H1 (cell line): ENCODE measurements around the gene GIPC1. TPM values are rescaled to one million over a fixed set of nuclear protein-coding genes. Genes with fewer than 3 reads are reported as not detected.

Source experiments
- CTCF ChIA-PET: fragments of 300-600 bp; sonication (Branson Sonifier 250); formaldehyde crosslinking; loops from one replicate; lab custom pipeline; 2021; ENCODE audit not compliant: partially characterized antibody; lab: Charles Lee
- POLR2A ChIA-PET: fragments of 300-600 bp; sonication (Branson Sonifier 250); formaldehyde crosslinking; loops from one replicate; lab custom pipeline; 2021; ENCODE audit warnings: inconsistent platforms; ENCODE audit not compliant: partially characterized antibody; lab: Charles Lee
- DNase-seq, 2 experiments: peaks; one replicate each; pipeline versions ENCODE4 v3.0.0 to v3.0.0-alpha.2; 2010 to 2022; ENCODE audit warnings: low spot score in 2 of 2, low read depth in 1 of 2, mixed read lengths in 1 of 2
- FAIRE-seq: peaks from 2 replicates; lab custom pipeline; 2011; peaks lifted over from hg19 to GRCh38; lab: Jason Lieb, UNC
- H2AFZ ChIP-seq: 2 replicates; pipeline ENCODE4 v1.8.1; 2012; ENCODE audit warnings: low read length, inconsistent platforms
- H2AK5ac ChIP-seq: 2 replicates; pipeline ENCODE4 v1.6.1; 2013; ENCODE audit warnings: low read depth, low read length
- H2BK120ac ChIP-seq: replicated peaks from 2 replicates; pipeline ENCODE3; 2013; ENCODE audit warnings: low read depth, low read length, inconsistent platforms
- H2BK12ac ChIP-seq: 2 replicates; pipeline ENCODE4 v1.6.1; 2013; ENCODE audit warnings: low read depth, low read length
- H2BK15ac ChIP-seq: 2 replicates; pipeline ENCODE4 v1.6.1; 2013; ENCODE audit warnings: low read length
- H2BK20ac ChIP-seq: 2 replicates; pipeline ENCODE4 v1.6.1; 2013; ENCODE audit warnings: low read length
- H2BK5ac ChIP-seq: 2 replicates; pipeline ENCODE4 v1.6.1; 2013; ENCODE audit warnings: low read depth, low read length
- H3K14ac ChIP-seq: 2 replicates; pipeline ENCODE4 v1.6.1; 2013; ENCODE audit warnings: inconsistent platforms; ENCODE audit not compliant: insufficient read length
- H3K18ac ChIP-seq: 2 replicates; pipeline ENCODE4 v1.6.1; 2013; ENCODE audit warnings: low read length; ENCODE audit errors: extremely low read depth
- H3K23ac ChIP-seq: 2 replicates; pipeline ENCODE4 v1.6.1; 2013; ENCODE audit warnings: inconsistent platforms; ENCODE audit not compliant: insufficient read length
- H3K23me2 ChIP-seq: 2 replicates; pipeline ENCODE4 v1.6.1; 2013; ENCODE audit warnings: low read depth, low read length
- H3K27ac ChIP-seq: 2 replicates; pipeline ENCODE4 v1.6.1; 2011; ENCODE audit warnings: low read depth, low read length, inconsistent platforms
- H3K27me3 ChIP-seq, 4 experiments: replicated peaks in 1 of 4; 1 replicate in 1 of 4; 2 replicates in 3 of 4; pipeline versions ENCODE4 v1.6.1 to v1.8.1; 2011 to 2013; ENCODE audit warnings: low read length in 3 of 4, mild to moderate bottlenecking in 3 of 4, inconsistent platforms in 2 of 4, mixed read lengths in 2 of 4, moderate library complexity in 1 of 4; ENCODE audit not compliant: control insufficient read depth in 3 of 4, insufficient read depth in 3 of 4; ENCODE audit errors: extremely low read depth in 1 of 4
- H3K36me3 ChIP-seq, 4 experiments: 2 replicates each; pipeline versions ENCODE4 v1.6.1 to v1.8.1; 2011 to 2013; ENCODE audit warnings: mild to moderate bottlenecking in 4 of 4, low read length in 3 of 4, moderate library complexity in 2 of 4, control low read depth in 1 of 4, inconsistent platforms in 1 of 4; ENCODE audit not compliant: insufficient read depth in 4 of 4, control insufficient read depth in 2 of 4
- H3K4ac ChIP-seq: replicated peaks from 2 replicates; pipeline ENCODE3; 2013; ENCODE audit warnings: low read length, low read depth, mixed read lengths, inconsistent platforms; ENCODE audit not compliant: insufficient read length
- H3K4me1 ChIP-seq, 4 experiments: replicated peaks in 1 of 4; 1 replicate in 1 of 4; 2 replicates in 3 of 4; pipeline versions ENCODE4 v1.6.1 to v1.8.1; 2011 to 2013; ENCODE audit warnings: low read length in 3 of 4, inconsistent platforms in 2 of 4, mixed read lengths in 1 of 4; ENCODE audit not compliant: insufficient read depth in 4 of 4, control insufficient read depth in 3 of 4
- H3K4me2 ChIP-seq, 2 experiments: 2 replicates each; pipeline versions ENCODE4 v1.6.1 to v1.8.1; 2011 to 2013; ENCODE audit warnings: low read depth in 2 of 2, low read length in 2 of 2, control low read depth in 1 of 2, inconsistent platforms in 1 of 2, mild to moderate bottlenecking in 1 of 2; ENCODE audit not compliant: insufficient read depth in 1 of 2
- H3K4me3 ChIP-seq, 4 experiments: fragments of 200-600, 300-600 bp in 1 of 4; sonication (generic), shearing (Covaris generic), sonication (Bioruptor Twin) in 1 of 4; 2 replicates each; pipeline versions ENCODE4 v1.5.1 to v1.8.1; 2011 to 2016; ENCODE audit warnings: low read length in 4 of 4, low read depth in 3 of 4, control low read depth in 2 of 4, inconsistent platforms in 2 of 4, mild to moderate bottlenecking in 2 of 4, mixed read lengths in 1 of 4, moderate library complexity in 1 of 4; ENCODE audit not compliant: insufficient read depth in 2 of 4; ENCODE audit errors: extremely low read depth in 1 of 4
- H3K56ac ChIP-seq: replicated peaks from 2 replicates; pipeline ENCODE3; 2013; ENCODE audit warnings: low read depth, mild to moderate bottlenecking, mixed read lengths, low read length, inconsistent platforms; ENCODE audit not compliant: insufficient read length
- H3K79me1 ChIP-seq: 2 replicates; pipeline ENCODE4 v1.6.1; 2013; ENCODE audit warnings: low read depth, low read length, control low read depth
- H3K79me2 ChIP-seq, 2 experiments: 2 replicates each; pipeline versions ENCODE4 v1.6.1 to v1.8.1; 2012 to 2013; ENCODE audit warnings: low read length in 2 of 2, mild to moderate bottlenecking in 2 of 2, inconsistent platforms in 1 of 2; ENCODE audit not compliant: insufficient read depth in 2 of 2, control insufficient read depth in 1 of 2
- H3K9ac ChIP-seq, 4 experiments: replicated peaks in 1 of 4; 1 replicate in 1 of 4; 2 replicates in 3 of 4; pipeline versions ENCODE4 v1.6.1 to v1.8.1; 2011 to 2013; ENCODE audit warnings: low read depth in 3 of 4, low read length in 3 of 4, control low read depth in 2 of 4, mild to moderate bottlenecking in 2 of 4, moderate library complexity in 2 of 4, inconsistent platforms in 1 of 4; ENCODE audit errors: extremely low read depth in 1 of 4
- H3K9me3 ChIP-seq, 2 experiments: 2 replicates each; pipeline versions ENCODE4 v1.6.1 to v1.8.1; 2012 to 2013; ENCODE audit warnings: mild to moderate bottlenecking in 2 of 2, moderate library complexity in 2 of 2, control low read depth in 1 of 2, inconsistent platforms in 1 of 2, low read depth in 1 of 2, low read length in 1 of 2, mixed read lengths in 1 of 2; ENCODE audit not compliant: insufficient read depth in 2 of 2
- H4K20me1 ChIP-seq, 2 experiments: replicated peaks in 1 of 2; 2 replicates each; pipeline versions ENCODE3 to v1.8.1; 2011 to 2013; ENCODE audit warnings: inconsistent platforms in 2 of 2, low read length in 2 of 2, mild to moderate bottlenecking in 1 of 2; ENCODE audit not compliant: insufficient read depth in 2 of 2, control insufficient read depth in 1 of 2
- H4K5ac ChIP-seq: 2 replicates; pipeline ENCODE4 v1.6.1; 2013; ENCODE audit warnings: low read length, low read depth, mixed read lengths, inconsistent platforms; ENCODE audit not compliant: insufficient read length
- H4K8ac ChIP-seq: 2 replicates; pipeline ENCODE4 v1.8.0; 2013; ENCODE audit warnings: mild to moderate bottlenecking, moderate library complexity, low read length, inconsistent platforms; ENCODE audit not compliant: insufficient read depth; ENCODE audit errors: extremely low read depth
- H4K91ac ChIP-seq: replicated peaks from 2 replicates; pipeline ENCODE3; 2013; ENCODE audit warnings: low read length, mixed read lengths, inconsistent platforms; ENCODE audit not compliant: insufficient read length
- ASH2L ChIP-seq: fragments of 200-600, 300-600 bp; sonication (generic); IDR thresholded peaks from one replicate; pipeline ENCODE4 v1.7.1; 2017; ENCODE audit warnings: low read length
- BCL11A ChIP-seq, 2 experiments: IDR thresholded peaks; one replicate each; pipeline ENCODE4 v1.6.1; 2011; ENCODE audit warnings: low read depth in 2 of 2, low read length in 2 of 2, mild to moderate bottlenecking in 2 of 2
- CBX8 ChIP-seq: fragments of 300-800, 300-1000 bp; sonication (generic); IDR thresholded peaks from 2 replicates; pipeline ENCODE4 v1.7.1; 2016; ENCODE audit warnings: low read depth, low read length, borderline replicate concordance
- EP300 ChIP-seq, 2 experiments: IDR thresholded peaks; 1 replicate in 1 of 2; 2 replicates in 1 of 2; pipeline ENCODE4 v1.6.1; 2011 to 2012; ENCODE audit warnings: low read depth in 2 of 2, low read length in 2 of 2, mild to moderate bottlenecking in 2 of 2, borderline replicate concordance in 1 of 2, inconsistent platforms in 1 of 2, moderate library complexity in 1 of 2
- JUN ChIP-seq: IDR thresholded peaks from 2 replicates; pipeline ENCODE4 v1.6.1; 2011; ENCODE audit warnings: low read depth, mild to moderate bottlenecking, improper control_type of control experiment, low read length
- KDM4A ChIP-seq: IDR thresholded peaks from one replicate; pipeline ENCODE4 v1.7.1; 2012; ENCODE audit warnings: low read depth, mild to moderate bottlenecking, moderate library complexity, low read length, inconsistent platforms; ENCODE audit not compliant: severe bottlenecking
- KDM5A ChIP-seq: fragments of 200-600 bp; IDR thresholded peaks from 2 replicates; pipeline ENCODE4 v1.7.1; 2012; ENCODE audit warnings: mild to moderate bottlenecking, low read length, inconsistent platforms, mixed read lengths
- NANOG ChIP-seq: IDR thresholded peaks from 2 replicates; pipeline ENCODE4 v1.6.1; 2011; ENCODE audit warnings: low read length, low read depth, mild to moderate bottlenecking, inconsistent platforms; ENCODE audit not compliant: insufficient read depth, poor library complexity, severe bottlenecking
- NRF1 ChIP-seq: IDR thresholded peaks from 2 replicates; pipeline ENCODE4 v1.6.1; 2011; ENCODE audit warnings: mild to moderate bottlenecking, low read depth, low read length, improper control_type of control experiment
- POLR2AphosphoS5 ChIP-seq: IDR thresholded peaks from 2 replicates; pipeline ENCODE4 v1.6.1; 2011; ENCODE audit warnings: low read depth, low read length
- POU5F1 ChIP-seq: IDR thresholded peaks from 2 replicates; pipeline ENCODE4 v1.6.1; 2011; ENCODE audit warnings: low read depth, mild to moderate bottlenecking, low read length, moderate library complexity
- SP2 ChIP-seq: IDR thresholded peaks from 2 replicates; pipeline ENCODE4 v1.6.1; 2012; ENCODE audit warnings: mild to moderate bottlenecking, low read length, inconsistent platforms
- WGBS, 2 experiments: shearing (Covaris generic) in 1 of 2; methylation state at CpG; one replicate each; pipeline versions ENCODE4 v1.1.6 to v1.1.7; 2013 to 2015; ENCODE audit warnings: low lambda C conversion rate in 2 of 2, mixed read lengths in 2 of 2, inconsistent platforms in 1 of 2, low coverage in 1 of 2, missing lambda C conversion rate in 1 of 2; ENCODE audit not compliant: insufficient replicate concordance in 2 of 2, insufficient coverage in 1 of 2, insufficient read length in 1 of 2; ENCODE audit errors: extremely low coverage in 1 of 2, missing lambda C conversion rate in 1 of 2; 5-methylcytosine and 5-hydroxymethylcytosine counted together
- polyA plus RNA-seq, 7 experiments: library from polyadenylated mRNA; depleted of rRNA in 3 of 7; stranded (reverse) in 5 of 7; unstranded in 2 of 7; fragments of >200 nt in 5 of 7; fragments of 200-250 nt in 2 of 7; gene quantifications; 1 replicate in 5 of 7; 2 replicates in 1 of 7; 4 replicates in 1 of 7; pipeline versions ENCODE4 v1.2.1 to v1.2.3, GENCODE V29; 2011 to 2013; ENCODE audit warnings: missing spikeins in 2 of 7, mixed read lengths in 2 of 7
- total RNA-seq: library from RNA; stranded (reverse); fragmentation: NEBNext Ultra II Directional; extraction: Animal tissue kit (Norgen Biotek cat#: 25700); gene quantifications from 2 replicates; pipeline ENCODE4 v1.2.1, GENCODE V29; 2021

GIPC1 gene
- total and polyA plus RNA-seq, 2 of the 8 experiments (the other 6 are each of a cell fraction or from before 2014, with no cell fraction given): 65.6 to 72.0 TPM

DNA sequence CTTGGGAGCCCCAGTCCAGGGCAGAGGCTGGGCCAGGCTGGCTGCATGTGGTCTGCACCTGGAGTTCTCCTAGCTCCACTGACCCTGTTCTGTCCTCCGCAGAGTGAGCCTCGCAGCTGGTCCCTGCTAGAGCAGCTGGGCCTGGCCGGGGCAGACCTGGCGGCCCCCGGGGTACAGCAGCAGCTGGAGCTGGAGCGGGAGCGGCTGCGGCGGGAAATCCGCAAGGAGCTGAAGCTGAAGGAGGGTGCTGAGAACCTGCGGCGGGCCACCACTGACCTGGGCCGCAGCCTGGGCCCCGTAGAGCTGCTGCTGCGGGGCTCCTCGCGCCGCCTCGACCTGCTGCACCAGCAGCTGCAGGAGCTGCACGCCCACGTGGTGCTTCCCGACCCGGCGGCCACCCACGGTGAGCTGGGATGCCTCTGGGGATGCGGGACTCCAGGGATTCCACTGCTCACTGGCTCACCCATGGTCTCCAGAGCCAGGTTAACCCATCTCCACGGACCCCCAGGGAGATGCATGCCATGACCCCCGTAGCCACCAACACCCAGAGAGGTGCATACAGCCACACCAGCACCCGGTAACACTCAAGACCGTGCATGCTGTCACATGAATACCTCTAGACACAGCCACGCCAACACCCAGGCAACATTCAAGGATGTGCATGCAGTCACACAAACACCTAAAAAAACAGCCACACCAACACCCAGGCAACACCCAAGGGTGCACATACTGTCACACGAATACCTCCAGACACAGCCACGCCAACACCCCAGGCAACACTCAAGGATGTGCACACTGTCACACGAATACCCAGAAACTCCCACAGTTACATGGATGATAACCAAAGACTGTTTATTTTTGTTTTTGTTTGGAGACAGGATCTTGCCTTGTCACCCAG is 54.6 kb downstream of the GIPC1 start:
- Histone ChIP-seq H2BK120ac (no peak overlapping the region), H3K36me3 (peaks cover 15 to 39% (median 31%) of the 10 kb centered on the region in 4 experiments), H4K91ac (no peak overlapping the region), H2BK5ac (0 out of 2 replicates have a peak overlapping the region, but pooled peaks have one; percentile 9), H3K27ac (no peak overlapping the region), H3K18ac (no peak overlapping the region), H2AK5ac (no peak overlapping the region), H3K9ac (peak overlapping the region in 1 of 4 experiments; percentile 22; a peak in 1 of 7 replicates), H2BK15ac (no peak overlapping the region), H3K14ac (no peak overlapping the region), H2BK12ac (no peak overlapping the region), H3K4me1 (no peaks in the 10 kb centered on the region), H3K56ac (no peak overlapping the region), H4K8ac (no peak overlapping the region), H4K5ac (no peak overlapping the region), H3K23me2 (no peaks in the 10 kb centered on the region), H3K79me2 (peaks cover 0 to 25% of the 10 kb centered on the region in 2 experiments; a peak in 2 of 4 replicates), H3K4me3 (no peak overlapping the region), H2BK20ac (no peak overlapping the region), H2AFZ (no peak overlapping the region), H3K79me1 (peaks cover 12% of the 10 kb centered on the region), H3K4ac (no peak overlapping the region), H3K27me3 (no peaks in the 10 kb centered on the region), H3K23ac (no peak overlapping the region), H3K9me3 (no peaks in the 10 kb centered on the region), H4K20me1 (peaks cover 6 to 26% of the 10 kb centered on the region in 2 experiments), H3K4me2 (no peak overlapping the region)
- no peak for DNase-seq
- FAIRE-seq: no peak
- CTCF ChIA-PET: interaction anchor here (0.6 to 1.4 kb wide), 2 partner anchors 10 to 16 kb away, joined by 3 to 4 read pairs; no protein-coding TSS in a partner anchor
- POLR2A ChIA-PET: interaction anchor here (0.6 to 1.2 kb wide), 4 partner anchors 16 to 77 kb away, joined by 3 to 4 read pairs (median 4); no protein-coding TSS in a partner anchor
- 95% methylated on average over 32 of the region's 34 CpGs; no CpG with 5 or more reads in 1 of the 2 experiments for WGBS, 2 experiments
- TF ChIP-seq KDM4A: no peak
- TF ChIP-seq BCL11A (IDR thresholded peaks at IDR 0.05; ENCODE audit: low read depth in 2 of 2, low read length in 2 of 2): no peak
- no peak for TF ChIP-seq SP2
- no peak for TF ChIP-seq EP300 (IDR thresholded peaks at IDR 0.05; ENCODE audit: borderline replicate concordance in 1 of 2, low read depth in 2 of 2, low read length in 2 of 2)
- TF ChIP-seq JUN: no peak
- TF ChIP-seq POLR2AphosphoS5: no peak
- TF ChIP-seq POU5F1: no peak
- TF ChIP-seq CBX8: no peak
- TF ChIP-seq ASH2L: no peak
- no peak for TF ChIP-seq KDM5A
- TF ChIP-seq NRF1: no peak
- TF ChIP-seq NANOG: no peak
